Lower lobe of right lung (tissue), 2 donors: ENCODE data around the gene MTUS2. TPM values are rescaled to one million over a fixed set of nuclear protein-coding genes. Genes with fewer than 3 reads are reported as not detected.

Experiments used
- ATAC-seq, 2 donors: fragments of 200-7000 bp; cut with Tn5 transposase; one replicate each; pipeline ENCODE4 v1.9.1; 2020 to 2022; ENCODE audit warnings: mild to moderate bottlenecking in 2 of 2, moderate library complexity in 2 of 2
- DNase-seq: peaks from one replicate; pipeline ENCODE4 v3.0.0-alpha.2; 2020
- H3K27ac ChIP-seq: fragments of 200-600 bp; one replicate; pipeline ENCODE4 v1.8.0; 2022
- H3K27me3 ChIP-seq: fragments of 200-600 bp; one replicate; pipeline ENCODE4 v1.8.0; 2022; ENCODE audit warnings: low read depth
- H3K36me3 ChIP-seq: fragments of 200-600 bp; one replicate; pipeline ENCODE4 v1.8.0; 2022; ENCODE audit warnings: mild to moderate bottlenecking
- H3K4me1 ChIP-seq: fragments of 200-600 bp; one replicate; pipeline ENCODE4 v1.8.0; 2022
- H3K4me3 ChIP-seq: fragments of 200-600 bp; one replicate; pipeline ENCODE4 v1.8.0; 2022; ENCODE audit warnings: mild to moderate bottlenecking
- H3K9me3 ChIP-seq: fragments of 200-600 bp; one replicate; pipeline ENCODE4 v1.8.0; 2022
- intact Hi-C: fragments of 100-400 bp; cut with DNase I; formaldehyde crosslinking; loops from one replicate; pipeline ENCODE4 v1.11.0; 2022
- total RNA-seq: library from RNA; stranded (reverse); fragmentation: NEBNext Ultra II Directional; extraction: Animal tissue kit (Norgen Biotek cat#: 25700); gene quantifications from one replicate; pipeline ENCODE4 v1.2.1, GENCODE V29; 2021
- TF ChIP-seq, protein P1 (sequence below): fragments of 200-600 bp; IDR thresholded peaks from one replicate; pipeline ENCODE4 v1.8.0; 2022; ENCODE audit warnings: antibody characterized with exemption, mild to moderate bottlenecking
- donor health status: DM: no; HTN: yes; CAD: no; lungs with severe emphysema.

MTUS2 gene
- total RNA-seq, 1 donor from 2014 or later = 0.21 TPM

DNA sequence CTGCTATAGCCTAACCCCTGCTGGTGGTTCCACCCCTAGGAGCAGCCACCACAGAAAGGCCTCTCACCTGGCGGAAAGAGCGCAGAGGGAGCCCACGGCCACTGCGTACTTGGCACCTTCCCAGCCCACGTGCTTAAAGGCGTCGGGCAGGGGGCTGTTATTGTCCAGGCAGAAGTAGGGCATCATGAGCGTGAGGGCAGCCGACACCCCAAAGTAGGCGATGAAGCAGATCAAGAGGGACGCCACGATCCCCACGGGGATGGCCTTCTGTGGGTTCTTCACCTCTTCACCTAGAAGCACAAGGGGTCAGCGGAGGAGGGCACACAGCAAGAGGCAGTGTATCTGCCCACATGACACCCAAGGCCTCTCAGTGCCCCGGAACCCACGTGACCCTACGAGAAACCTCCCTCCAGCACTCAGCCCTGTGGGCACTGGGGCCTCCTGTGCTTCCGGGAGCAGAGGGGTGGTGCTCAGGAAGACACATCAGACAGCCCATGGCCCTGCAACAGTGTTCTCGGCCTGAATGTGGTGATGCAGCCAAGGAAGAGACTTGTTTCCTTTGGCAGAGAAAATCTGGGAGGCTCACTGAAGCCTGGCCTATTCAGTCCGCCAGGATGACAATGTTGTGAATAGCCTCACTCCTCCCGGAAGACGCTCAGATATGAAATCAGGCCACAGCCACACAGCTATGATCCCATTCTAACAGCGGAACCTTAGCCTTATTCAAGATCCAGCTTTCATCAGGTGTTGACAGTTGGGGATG, 703.2 kb downstream of the MTUS2 start:
- intact Hi-C loops = no loop called here
- Histone ChIP-seq H3K4me1 (no peaks in the 10 kb centered on the region), H3K4me3 (no peak overlapping the region), H3K36me3 (peaks cover 29% of the 10 kb centered on the region), H3K27ac (no peak overlapping the region), H3K27me3 (no peaks in the 10 kb centered on the region), H3K9me3 (no peaks in the 10 kb centered on the region)
- DNase-seq = no peak
- no peak for ATAC-seq
- TF ChIP-seq, protein P1, sequence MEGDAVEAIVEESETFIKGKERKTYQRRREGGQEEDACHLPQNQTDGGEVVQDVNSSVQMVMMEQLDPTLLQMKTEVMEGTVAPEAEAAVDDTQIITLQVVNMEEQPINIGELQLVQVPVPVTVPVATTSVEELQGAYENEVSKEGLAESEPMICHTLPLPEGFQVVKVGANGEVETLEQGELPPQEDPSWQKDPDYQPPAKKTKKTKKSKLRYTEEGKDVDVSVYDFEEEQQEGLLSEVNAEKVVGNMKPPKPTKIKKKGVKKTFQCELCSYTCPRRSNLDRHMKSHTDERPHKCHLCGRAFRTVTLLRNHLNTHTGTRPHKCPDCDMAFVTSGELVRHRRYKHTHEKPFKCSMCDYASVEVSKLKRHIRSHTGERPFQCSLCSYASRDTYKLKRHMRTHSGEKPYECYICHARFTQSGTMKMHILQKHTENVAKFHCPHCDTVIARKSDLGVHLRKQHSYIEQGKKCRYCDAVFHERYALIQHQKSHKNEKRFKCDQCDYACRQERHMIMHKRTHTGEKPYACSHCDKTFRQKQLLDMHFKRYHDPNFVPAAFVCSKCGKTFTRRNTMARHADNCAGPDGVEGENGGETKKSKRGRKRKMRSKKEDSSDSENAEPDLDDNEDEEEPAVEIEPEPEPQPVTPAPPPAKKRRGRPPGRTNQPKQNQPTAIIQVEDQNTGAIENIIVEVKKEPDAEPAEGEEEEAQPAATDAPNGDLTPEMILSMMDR = no peak

DNA sequence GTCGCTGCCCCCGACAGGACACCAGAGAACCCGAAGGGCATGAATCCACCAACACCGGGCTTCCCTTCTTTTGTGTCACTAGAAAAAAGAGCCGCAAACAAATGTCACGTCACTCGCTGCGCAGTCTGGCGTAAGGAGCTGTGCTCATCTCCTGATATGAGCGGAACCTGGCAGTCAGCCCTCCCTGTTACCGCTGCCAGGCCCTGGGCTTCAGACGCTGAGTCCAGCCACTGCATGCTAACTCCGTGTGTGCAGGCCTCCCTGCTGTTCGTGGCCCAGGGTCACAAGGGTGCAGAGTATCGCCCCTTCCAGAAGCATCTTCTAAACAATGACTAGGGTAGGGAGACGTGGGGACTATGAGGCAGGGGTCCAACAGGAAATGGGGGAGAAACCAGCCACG, 704.0 kb downstream of the MTUS2 start:
- no peak overlapping the region for H3K4me3 ChIP-seq
- no peaks in the 10 kb centered on the region for H3K4me1 ChIP-seq
- DNase-seq (no peak), ATAC-seq (no peak)
- TF ChIP-seq, protein P1 = no peak
- H3K36me3 ChIP-seq = peaks cover 25% of the 10 kb centered on the region
- H3K27ac ChIP-seq = no peak overlapping the region
- no peaks in the 10 kb centered on the region for H3K9me3 ChIP-seq
- no peaks in the 10 kb centered on the region for H3K27me3 ChIP-seq
- intact Hi-C loops = no loop called here

DNA sequence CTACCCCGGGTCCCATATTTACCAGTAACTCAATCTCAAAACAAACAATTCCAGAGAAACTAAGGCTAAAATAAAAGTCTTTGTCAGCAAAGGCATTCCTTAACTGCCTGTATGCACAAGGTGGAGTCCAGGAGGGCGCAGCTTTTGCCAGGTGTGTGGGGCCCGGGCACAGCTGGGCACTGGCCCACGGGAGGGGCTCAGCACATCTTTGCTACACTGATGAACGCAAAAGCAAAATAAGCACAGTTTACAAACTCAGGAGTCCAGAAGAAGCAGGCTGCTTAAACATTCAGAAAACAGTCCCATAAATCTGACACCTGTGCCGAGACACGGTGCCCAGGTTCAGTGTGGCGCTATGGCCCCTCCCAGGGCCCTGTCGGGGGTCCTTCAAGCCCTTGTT, 704.5 kb downstream of the MTUS2 start:
- DNase-seq (no peak), ATAC-seq (no peak)
- no peak overlapping the region for H3K27ac ChIP-seq
- no peaks in the 10 kb centered on the region for H3K9me3 ChIP-seq
- TF ChIP-seq, protein P1 = no peak
- H3K27me3 ChIP-seq = no peaks in the 10 kb centered on the region
- H3K4me3 ChIP-seq = no peak overlapping the region
- peaks cover 27% of the 10 kb centered on the region for H3K36me3 ChIP-seq
- no peaks in the 10 kb centered on the region for H3K4me1 ChIP-seq
- intact Hi-C loops = no loop called here

DNA sequence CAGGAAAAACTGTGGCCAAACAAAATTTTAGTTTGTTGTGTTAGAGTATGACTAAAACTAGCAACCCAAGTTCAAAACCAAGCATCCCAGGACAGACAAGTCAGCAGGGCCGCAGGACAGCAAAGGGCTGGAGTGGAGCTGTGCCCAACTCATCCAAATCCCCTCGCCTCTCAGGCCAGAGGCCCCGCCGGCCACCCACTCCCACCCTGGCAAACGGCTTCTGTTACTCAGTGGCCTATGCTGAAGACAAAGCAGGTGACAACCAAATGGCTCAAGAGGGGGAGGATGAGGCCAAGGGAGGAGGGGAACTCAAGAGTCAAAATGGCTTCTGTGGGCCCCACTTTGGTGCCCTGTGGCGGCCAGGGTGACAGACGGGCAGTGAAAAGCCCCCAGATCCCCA, 705.6 kb downstream of the MTUS2 start:
- H3K4me1 ChIP-seq = no peaks in the 10 kb centered on the region
- TF ChIP-seq, protein P1 = no peak
- no peak for DNase-seq
- intact Hi-C loops = no loop called here
- no peak for ATAC-seq
- peaks cover 33% of the 10 kb centered on the region for H3K36me3 ChIP-seq
- H3K9me3 ChIP-seq = no peaks in the 10 kb centered on the region
- H3K4me3 ChIP-seq = no peak overlapping the region
- H3K27me3 ChIP-seq = no peaks in the 10 kb centered on the region
- no peak overlapping the region for H3K27ac ChIP-seq

DNA sequence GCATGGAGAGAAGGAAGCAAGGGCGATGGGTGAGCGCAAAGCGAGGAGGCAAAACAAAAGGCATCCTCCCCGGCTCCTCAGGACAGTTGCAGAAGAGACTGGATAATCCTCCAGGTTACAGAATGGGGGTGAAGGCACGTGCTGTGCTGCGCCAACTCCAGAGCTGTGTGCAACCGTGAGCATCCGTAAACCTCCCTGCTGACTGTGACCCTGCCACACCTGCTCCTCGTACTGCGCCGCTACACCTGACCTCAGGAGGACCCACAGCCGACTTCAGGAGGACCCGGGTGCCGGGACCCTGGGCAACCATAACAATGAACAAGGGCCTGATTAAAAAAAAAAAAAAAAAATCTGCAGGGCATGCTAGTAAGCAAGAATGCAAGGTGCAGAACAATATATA, 706.6 kb downstream of the MTUS2 start:
- intact Hi-C loops = no loop called here
- TF ChIP-seq, protein P1 = no peak
- Histone ChIP-seq H3K4me3 (no peak overlapping the region), H3K27me3 (no peaks in the 10 kb centered on the region), H3K36me3 (peaks cover 30% of the 10 kb centered on the region), H3K27ac (no peak overlapping the region), H3K4me1 (no peaks in the 10 kb centered on the region), H3K9me3 (no peaks in the 10 kb centered on the region)
- DNase-seq = no peak
- no peak for ATAC-seq
